T-helper 2 cell (primary cell): ENCODE results near the gene LHX6.
A peak's percentile ranks its signal among the peaks of the same experiment; 100 is the strongest.

ENCODE experiments used
- DNase-seq, 5 experiments: peaks; one replicate each; pipeline versions ENCODE4 v3.0.0 to v3.0.0-alpha.2; 2012 to 2022

The LHX6 gene

GRCh38 chr9:122190597-122191381, 38.0 kb downstream of the LHX6 start:
- DNase-seq = peak in 1 of 5 experiments; percentile 68

GRCh38 chr9:122188369-122188768, 40.4 kb downstream of the LHX6 start:
- no peak for DNase-seq

GRCh38 chr9:122186777-122187470, 41.8 kb downstream of the LHX6 start:
- no peak for DNase-seq

- DNase-seq = no peak
Measured at GRCh38 chr9:122186301-122186700, 42.5 kb downstream of the LHX6 start.

GRCh38 chr9:122184551-122184950, 44.2 kb downstream of the LHX6 start:
- DNase-seq = no peak

GRCh38 chr9:122183501-122183900, 45.3 kb downstream of the LHX6 start:
- no peak for DNase-seq

- DNase-seq = no peak
Measured at GRCh38 chr9:122180633-122181032, 48.1 kb downstream of the LHX6 start.

GRCh38 chr9:122179690-122180074, 49.1 kb downstream of the LHX6 start:
- no peak for DNase-seq

GRCh38 chr9:122179054-122179689, 49.6 kb downstream of the LHX6 start:
- DNase-seq = no peak

GRCh38 chr9:122176916-122177315, 51.8 kb downstream of the LHX6 start:
- DNase-seq = no peak

- DNase-seq = no peak
Measured at GRCh38 chr9:122173670-122174069, 55.1 kb downstream of the LHX6 start.

- DNase-seq = no peak
Measured at GRCh38 chr9:122172131-122172530, 56.6 kb downstream of the LHX6 start.

GRCh38 chr9:122168356-122168755, 60.4 kb downstream of the LHX6 start:
- DNase-seq = no peak

- DNase-seq = no peak
Measured at GRCh38 chr9:122164286-122164685, 64.5 kb downstream of the LHX6 start.

GRCh38 chr9:122162415-122162814, 66.3 kb downstream of the LHX6 start:
- no peak for DNase-seq

GRCh38 chr9:122159925-122160246, 68.9 kb downstream of the LHX6 start:
- no peak for DNase-seq

- peak; percentile 91 to 96 (median 93) for DNase-seq
Measured at GRCh38 chr9:122159026-122159924, 69.5 kb downstream of the LHX6 start, which contains the start of the genes MORN5 and NDUFA8. TSS of gene MORN5 (plus strand) at chr9:122159908. CDS start at chr9:122159973, 65 bp downstream. TSS of gene NDUFA8 (minus strand) at chr9:122159779. CDS start at chr9:122159677, 102 bp downstream.

- DNase-seq = peak in 3 of 5 experiments; percentile 9 to 65 (median 14)
Measured at GRCh38 chr9:122158202-122158601, 70.6 kb downstream of the LHX6 start.

GRCh38 chr9:122155796-122156195, 73.0 kb downstream of the LHX6 start:
- no peak for DNase-seq
